Measurements from ENCODE around the gene CILP. TPM values are rescaled to one million over a fixed set of nuclear protein-coding genes. Genes with fewer than 3 reads are reported as not detected.

CILP gene
- total and polyA plus RNA-seq, 3 experiments from 2014 or later = 0.04 to 0.08 TPM; not detected in 1

- no peak overlapping the region for H3K27ac ChIP-seq (ENCODE audit: low read depth, low read length)
- H3K4me3 ChIP-seq (ENCODE audit: low read length) = no peak overlapping the region
- no peaks in the 10 kb centered on the region for H3K9me3 ChIP-seq (ENCODE audit: low read length)
- H3K4me1 Mint-ChIP-seq = no peaks in the 10 kb centered on the region
- DNase-seq = no peak
- H3K36me3 Mint-ChIP-seq = no peaks in the 10 kb centered on the region
- no peaks in the 10 kb centered on the region for H3K27me3 ChIP-seq (ENCODE audit: insufficient read depth, low read length, poor library complexity, severe bottlenecking)
- H3K9me3 Mint-ChIP-seq = peaks cover 0 to 1% (median 0%) of the 10 kb centered on the region in 5 donors
- H3K4me3 Mint-ChIP-seq = no peak overlapping the region
- no peaks in the 10 kb centered on the region for H3K4me1 ChIP-seq (ENCODE audit: insufficient read depth, low read length)
- ChIA-PET POLR2A (interaction anchor here (0.6 to 0.7 kb wide), 2 partner anchors 73 to 733 kb away, joined by 3 to 5 read pairs; no protein-coding TSS in a partner anchor), CTCF (interaction anchor here (1.2 kb wide), 2 partner anchors 13 to 78 kb away, joined by 3 to 4 read pairs; partner anchors contain the start of gene PARP16)
- H3K27ac Mint-ChIP-seq = no peak overlapping the region
- no peaks in the 10 kb centered on the region for H3K36me3 ChIP-seq (ENCODE audit: insufficient read depth, low read length)
- H3K27me3 Mint-ChIP-seq = peaks cover 5 to 11% of the 10 kb centered on the region in 2 donors
Observed at GRCh38 chr15:65208647-65209046, 2.6 kb downstream of the CILP start.

- Histone ChIP-seq H3K4me3 (ENCODE audit: low read length) (no peak overlapping the region), H3K4me1 (ENCODE audit: insufficient read depth, low read length) (no peaks in the 10 kb centered on the region), H3K27ac (ENCODE audit: low read depth, low read length) (no peak overlapping the region), H3K27me3 (ENCODE audit: insufficient read depth, low read length, poor library complexity, severe bottlenecking) (no peaks in the 10 kb centered on the region), H3K9me3 (ENCODE audit: low read length) (no peaks in the 10 kb centered on the region), H3K36me3 (ENCODE audit: insufficient read depth, low read length) (no peaks in the 10 kb centered on the region)
- ChIA-PET CTCF (interaction anchor here (0.8 kb wide), 1 partner anchor 33 kb away, joined by 3 read pairs; no protein-coding TSS in a partner anchor), POLR2A (no interaction called here)
- peaks cover 5 to 11% of the 10 kb centered on the region in 2 donors for H3K27me3 Mint-ChIP-seq
- H3K4me1 Mint-ChIP-seq = no peaks in the 10 kb centered on the region
- no peaks in the 10 kb centered on the region for H3K36me3 Mint-ChIP-seq
- DNase-seq = no peak
- H3K27ac Mint-ChIP-seq = peak overlapping the region in 1 of 8 donors; percentile 88
- H3K9me3 Mint-ChIP-seq = peaks cover 0 to 1% (median 0%) of the 10 kb centered on the region in 5 donors
- H3K4me3 Mint-ChIP-seq = no peak overlapping the region
Observed at GRCh38 chr15:65207280-65207840, 3.9 kb downstream of the CILP start.

GRCh38 chr15:65206750-65207149 lies 4.5 kb downstream of the CILP start:
- Histone ChIP-seq H3K36me3 (ENCODE audit: insufficient read depth, low read length) (no peaks in the 10 kb centered on the region), H3K4me3 (ENCODE audit: low read length) (no peak overlapping the region), H3K27ac (ENCODE audit: low read depth, low read length) (no peak overlapping the region), H3K9me3 (ENCODE audit: low read length) (no peaks in the 10 kb centered on the region), H3K4me1 (ENCODE audit: insufficient read depth, low read length) (no peaks in the 10 kb centered on the region), H3K27me3 (ENCODE audit: insufficient read depth, low read length, poor library complexity, severe bottlenecking) (no peaks in the 10 kb centered on the region)
- POLR2A ChIA-PET = no interaction called here
- Mint-ChIP-seq H3K36me3 (no peaks in the 10 kb centered on the region), H3K27me3 (peaks cover 5 to 11% of the 10 kb centered on the region in 2 donors), H3K4me1 (no peaks in the 10 kb centered on the region), H3K9me3 (peaks cover 0 to 1% (median 0%) of the 10 kb centered on the region in 5 donors), H3K27ac (peak overlapping the region in 1 of 8 donors; percentile 88), H3K4me3 (no peak overlapping the region)
- no peak for DNase-seq
- CTCF ChIA-PET = no interaction called here

- ChIA-PET CTCF (no interaction called here), POLR2A (no interaction called here)
- H3K4me3 ChIP-seq (ENCODE audit: low read length) = no peak overlapping the region
- H3K4me1 ChIP-seq (ENCODE audit: insufficient read depth, low read length) = no peaks in the 10 kb centered on the region
- no peaks in the 10 kb centered on the region for H3K27me3 ChIP-seq (ENCODE audit: insufficient read depth, low read length, poor library complexity, severe bottlenecking)
- H3K27ac ChIP-seq (ENCODE audit: low read depth, low read length) = no peak overlapping the region
- Mint-ChIP-seq H3K27ac (no peak overlapping the region), H3K4me3 (no peak overlapping the region), H3K4me1 (no peaks in the 10 kb centered on the region), H3K9me3 (peaks cover 0 to 1% (median 0%) of the 10 kb centered on the region in 5 donors), H3K36me3 (no peaks in the 10 kb centered on the region), H3K27me3 (peaks cover 5 to 11% of the 10 kb centered on the region in 2 donors)
- DNase-seq = no peak
- no peaks in the 10 kb centered on the region for H3K9me3 ChIP-seq (ENCODE audit: low read length)
- no peaks in the 10 kb centered on the region for H3K36me3 ChIP-seq (ENCODE audit: insufficient read depth, low read length)
Observed at GRCh38 chr15:65204931-65205660, 6.2 kb downstream of the CILP start.

GRCh38 chr15:65204236-65204930 lies 6.9 kb downstream of the CILP start:
- no peaks in the 10 kb centered on the region for H3K36me3 Mint-ChIP-seq
- H3K27me3 ChIP-seq (ENCODE audit: insufficient read depth, low read length, poor library complexity, severe bottlenecking) = no peaks in the 10 kb centered on the region
- no peak overlapping the region for H3K4me3 Mint-ChIP-seq
- H3K27ac ChIP-seq (ENCODE audit: low read depth, low read length) = no peak overlapping the region
- H3K36me3 ChIP-seq (ENCODE audit: insufficient read depth, low read length) = no peaks in the 10 kb centered on the region
- H3K4me1 ChIP-seq (ENCODE audit: insufficient read depth, low read length) = no peaks in the 10 kb centered on the region
- H3K4me3 ChIP-seq (ENCODE audit: low read length) = no peak overlapping the region
- CTCF ChIA-PET = no interaction called here
- peaks cover 5 to 10% of the 10 kb centered on the region in 2 donors for H3K27me3 Mint-ChIP-seq
- H3K9me3 Mint-ChIP-seq = peaks cover 0 to 1% (median 0%) of the 10 kb centered on the region in 5 donors
- POLR2A ChIA-PET = no interaction called here
- H3K4me1 Mint-ChIP-seq = no peaks in the 10 kb centered on the region
- no peak for DNase-seq
- H3K27ac Mint-ChIP-seq = no peak overlapping the region
- no peaks in the 10 kb centered on the region for H3K9me3 ChIP-seq (ENCODE audit: low read length)

- no peaks in the 10 kb centered on the region for H3K9me3 ChIP-seq (ENCODE audit: low read length)
- H3K27me3 ChIP-seq (ENCODE audit: insufficient read depth, low read length, poor library complexity, severe bottlenecking) = no peaks in the 10 kb centered on the region
- POLR2A ChIA-PET = interaction anchor here (0.6 kb wide), 1 partner anchor 377 kb away, joined by 3 read pairs; the partner anchor contains the start of gene PIF1
- no peaks in the 10 kb centered on the region for H3K36me3 ChIP-seq (ENCODE audit: insufficient read depth, low read length)
- Mint-ChIP-seq H3K9me3 (no peaks in the 10 kb centered on the region), H3K4me1 (no peaks in the 10 kb centered on the region), H3K4me3 (no peak overlapping the region), H3K27me3 (peaks cover under 1 to 3% of the 10 kb centered on the region in 2 donors), H3K27ac (no peak overlapping the region), H3K36me3 (no peaks in the 10 kb centered on the region)
- no peak overlapping the region for H3K27ac ChIP-seq (ENCODE audit: low read depth, low read length)
- DNase-seq = no peak
- CTCF ChIA-PET = no interaction called here
- no peaks in the 10 kb centered on the region for H3K4me1 ChIP-seq (ENCODE audit: insufficient read depth, low read length)
- no peak overlapping the region for H3K4me3 ChIP-seq (ENCODE audit: low read length)
Observed at GRCh38 chr15:65201918-65202317, 9.4 kb downstream of the CILP start.

- Histone ChIP-seq H3K9me3 (ENCODE audit: low read length) (no peaks in the 10 kb centered on the region), H3K4me3 (ENCODE audit: low read length) (no peak overlapping the region), H3K36me3 (ENCODE audit: insufficient read depth, low read length) (no peaks in the 10 kb centered on the region), H3K4me1 (ENCODE audit: insufficient read depth, low read length) (no peaks in the 10 kb centered on the region), H3K27ac (ENCODE audit: low read depth, low read length) (no peak overlapping the region), H3K27me3 (ENCODE audit: insufficient read depth, low read length, poor library complexity, severe bottlenecking) (no peaks in the 10 kb centered on the region)
- Mint-ChIP-seq H3K36me3 (no peaks in the 10 kb centered on the region), H3K4me1 (no peaks in the 10 kb centered on the region), H3K27me3 (no peaks in the 10 kb centered on the region), H3K4me3 (no peak overlapping the region), H3K9me3 (no peaks in the 10 kb centered on the region), H3K27ac (no peak overlapping the region)
- ChIA-PET POLR2A (no interaction called here), CTCF (no interaction called here)
- no peak for DNase-seq
Observed at GRCh38 chr15:65198571-65198970, 12.7 kb downstream of the CILP start.

- Mint-ChIP-seq H3K27ac (peak overlapping the region in 1 of 8 donors; percentile 54), H3K27me3 (no peaks in the 10 kb centered on the region), H3K9me3 (no peaks in the 10 kb centered on the region), H3K36me3 (no peaks in the 10 kb centered on the region), H3K4me3 (no peak overlapping the region), H3K4me1 (no peaks in the 10 kb centered on the region)
- POLR2A ChIA-PET = no interaction called here
- CTCF ChIA-PET = no interaction called here
- no peak overlapping the region for H3K27ac ChIP-seq (ENCODE audit: low read depth, low read length)
- H3K4me3 ChIP-seq (ENCODE audit: low read length) = no peak overlapping the region
- H3K36me3 ChIP-seq (ENCODE audit: insufficient read depth, low read length) = no peaks in the 10 kb centered on the region
- DNase-seq = no peak
- H3K27me3 ChIP-seq (ENCODE audit: insufficient read depth, low read length, poor library complexity, severe bottlenecking) = no peaks in the 10 kb centered on the region
- H3K9me3 ChIP-seq (ENCODE audit: low read length) = no peaks in the 10 kb centered on the region
- H3K4me1 ChIP-seq (ENCODE audit: insufficient read depth, low read length) = no peaks in the 10 kb centered on the region
Observed at GRCh38 chr15:65197337-65197645, 14.0 kb downstream of the CILP start.

All from CD8-positive, alpha-beta memory T cell (primary cell).